ENCODE data around the gene NETO1.

NETO1 gene

DNA sequence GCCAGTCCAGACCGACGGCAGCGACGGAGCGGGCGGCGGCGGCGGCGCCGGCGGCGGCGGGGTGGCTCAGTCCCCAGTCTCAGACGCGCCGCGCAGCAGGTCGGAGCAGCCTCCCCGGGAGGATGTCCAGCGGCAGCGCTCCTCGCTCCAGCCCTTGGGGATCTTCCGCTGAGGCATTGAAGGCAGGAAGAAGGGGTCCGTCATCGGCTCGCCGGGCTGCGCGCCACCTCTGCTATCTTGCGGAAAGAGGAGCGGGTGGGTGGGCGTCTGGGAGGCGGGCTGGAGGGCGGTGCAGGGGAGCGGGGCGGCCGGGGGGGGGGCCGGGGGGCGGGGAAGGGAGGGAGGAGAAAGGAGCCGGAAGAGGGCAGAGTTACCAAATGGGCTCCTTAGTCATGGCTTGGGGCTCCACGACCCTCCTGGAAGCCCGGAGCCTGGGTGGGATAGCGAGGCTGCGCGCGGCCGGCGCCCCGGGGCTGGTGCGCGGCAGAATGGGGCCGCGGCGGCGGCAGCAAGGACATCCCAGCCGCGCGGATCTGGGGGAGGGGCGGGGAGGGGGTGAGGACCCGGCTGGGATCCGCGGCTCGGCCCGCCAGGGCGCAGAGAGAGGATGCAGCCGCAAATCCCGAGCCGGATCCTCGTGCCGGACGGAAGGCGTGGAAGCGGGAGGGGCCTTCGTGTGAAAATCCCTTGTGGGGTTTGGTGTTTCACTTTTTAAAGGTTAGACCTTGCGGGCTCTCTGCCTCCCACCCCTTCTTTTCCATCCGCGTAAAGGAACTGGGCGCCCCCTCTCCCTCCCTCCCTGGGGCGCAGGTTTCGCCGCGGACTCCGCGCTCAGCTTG, at the start of gene NETO1:
Gene NETO1 (minus strand): TSS at position 242 of the 839 bp plus-strand sequence. CDS start 696 bp downstream, outside the sequence.
- DNase-seq (ENCODE audit: low read depth in 2 of 3, low spot score in 2 of 3), result no peak

- DNase-seq (ENCODE audit: low read depth in 2 of 3, low spot score in 2 of 3), result no peak
These were observed 42.3 kb upstream of the NETO1 start for GRCh38 chr18:72910045-72910444.

DNA sequence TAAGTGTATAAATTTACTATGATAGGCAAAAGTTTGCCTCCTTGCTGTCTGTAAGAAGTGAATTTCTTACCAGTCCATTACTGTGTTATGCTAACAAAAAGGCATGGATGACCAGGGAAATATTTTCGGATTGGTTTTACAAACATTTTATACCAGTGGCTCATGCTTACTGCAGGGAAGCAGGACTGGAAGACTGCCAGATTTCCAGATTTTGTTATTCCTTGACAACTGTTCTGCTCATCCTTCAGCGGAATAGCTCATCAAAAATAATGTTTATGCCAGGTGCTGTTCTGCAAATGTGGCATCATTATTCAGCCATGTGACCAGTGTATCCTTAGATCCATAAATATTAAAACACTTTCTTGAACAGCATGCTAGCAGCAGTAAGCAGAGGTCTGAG, 40.4 kb upstream of the NETO1 start:
- DNase-seq (ENCODE audit: low read depth in 2 of 3, low spot score in 2 of 3), result no peak

- DNase-seq (ENCODE audit: low read depth in 2 of 3, low spot score in 2 of 3), result no peak
These were observed 35.2 kb upstream of the NETO1 start for GRCh38 chr18:72903033-72903432.

- DNase-seq (ENCODE audit: low read depth in 2 of 3, low spot score in 2 of 3), result no peak
These were observed 31.6 kb upstream of the NETO1 start for GRCh38 chr18:72899338-72899737.

- no peak for DNase-seq (ENCODE audit: low read depth in 2 of 3, low spot score in 2 of 3)
These were observed 31.1 kb upstream of the NETO1 start for GRCh38 chr18:72898870-72899269.

- DNase-seq (ENCODE audit: low read depth in 2 of 3, low spot score in 2 of 3), result no peak
These were observed 27.8 kb upstream of the NETO1 start for GRCh38 chr18:72895548-72895947.

DNA sequence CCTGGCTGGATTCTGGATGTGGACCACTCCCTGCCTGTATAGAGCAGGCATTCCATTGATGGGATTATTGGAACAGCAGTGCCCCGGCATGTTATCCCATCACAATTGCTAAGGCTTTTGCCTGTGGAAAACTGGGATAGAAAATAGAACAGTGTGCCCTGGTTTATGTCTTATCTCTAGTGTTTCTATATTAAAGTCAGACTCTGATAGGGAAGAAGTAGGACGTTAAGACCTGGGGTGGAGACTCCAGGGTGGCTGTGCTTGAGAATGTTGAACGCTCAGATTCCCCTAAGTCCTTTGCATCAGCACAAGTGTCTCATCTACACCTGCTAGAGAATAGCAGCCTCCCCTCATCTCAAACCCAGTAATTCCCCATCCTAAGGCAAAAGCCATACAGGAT, 10.8 kb upstream of the NETO1 start:
- DNase-seq (ENCODE audit: low read depth in 2 of 3, low spot score in 2 of 3), result no peak

- DNase-seq (ENCODE audit: low read depth in 2 of 3, low spot score in 2 of 3), result no peak
These were observed 10.4 kb upstream of the NETO1 start for GRCh38 chr18:72878143-72878542.

DNA sequence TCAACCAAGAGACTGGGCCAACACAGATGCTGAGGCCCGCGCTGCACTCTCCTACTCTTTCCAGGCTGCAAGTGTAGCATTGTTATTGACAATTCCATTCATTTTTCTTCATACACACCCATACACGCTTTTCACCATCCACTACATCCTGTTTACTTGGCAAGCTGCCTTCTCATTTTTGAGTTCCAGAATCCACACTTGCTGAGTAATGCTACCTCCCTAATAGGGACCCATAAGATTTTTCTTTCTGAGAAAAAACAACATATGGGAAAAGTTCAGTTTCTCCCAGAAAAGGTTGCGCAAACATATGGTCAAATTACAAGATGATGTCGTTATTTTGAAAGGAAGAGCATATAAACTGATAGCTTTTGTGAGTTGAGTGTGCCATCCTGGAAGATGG, 3.3 kb upstream of the NETO1 start:
- DNase-seq (ENCODE audit: low read depth in 2 of 3, low spot score in 2 of 3), result no peak

- DNase-seq (ENCODE audit: low read depth in 2 of 3, low spot score in 2 of 3), result no peak
These were observed 1.7 kb upstream of the NETO1 start for GRCh38 chr18:72869226-72870185.

DNA sequence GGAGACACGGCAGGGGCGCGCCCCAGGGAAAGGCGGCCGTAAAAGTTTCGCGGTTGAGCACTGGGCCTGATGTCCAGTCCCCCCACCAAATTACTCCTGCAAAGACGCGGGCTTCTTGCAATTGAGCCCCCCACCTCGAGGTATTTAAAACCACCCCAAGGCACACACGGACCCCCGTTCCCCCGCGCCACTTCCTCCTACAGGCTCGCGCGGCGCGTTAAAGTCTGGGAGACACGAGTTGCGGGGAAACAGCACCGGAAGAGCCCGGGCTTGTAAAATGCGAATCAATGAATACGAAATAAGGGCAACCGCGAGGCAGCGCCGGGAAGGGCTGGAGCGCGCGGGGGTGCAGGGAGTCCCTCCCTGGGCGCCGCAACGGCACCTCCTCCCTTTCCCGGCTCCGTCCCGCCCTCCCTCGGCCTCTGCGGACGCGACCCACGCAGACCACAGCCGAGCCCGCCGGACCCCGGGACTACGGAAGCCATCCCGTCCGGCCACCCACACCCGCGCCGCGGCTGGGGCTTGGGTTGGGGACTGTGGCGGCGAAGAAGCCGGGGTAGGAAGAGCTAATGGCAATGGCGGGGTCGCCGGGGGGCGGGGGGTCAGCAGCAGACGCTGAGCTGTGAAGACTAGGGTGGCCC, 918 bp upstream of the NETO1 start:
- DNase-seq (ENCODE audit: low read depth in 2 of 3, low spot score in 2 of 3), result no peak

GRCh38 chr18:72866901-72867745, 664 bp downstream of the NETO1 start:
- no peak for DNase-seq (ENCODE audit: low read depth in 2 of 3, low spot score in 2 of 3)

DNA sequence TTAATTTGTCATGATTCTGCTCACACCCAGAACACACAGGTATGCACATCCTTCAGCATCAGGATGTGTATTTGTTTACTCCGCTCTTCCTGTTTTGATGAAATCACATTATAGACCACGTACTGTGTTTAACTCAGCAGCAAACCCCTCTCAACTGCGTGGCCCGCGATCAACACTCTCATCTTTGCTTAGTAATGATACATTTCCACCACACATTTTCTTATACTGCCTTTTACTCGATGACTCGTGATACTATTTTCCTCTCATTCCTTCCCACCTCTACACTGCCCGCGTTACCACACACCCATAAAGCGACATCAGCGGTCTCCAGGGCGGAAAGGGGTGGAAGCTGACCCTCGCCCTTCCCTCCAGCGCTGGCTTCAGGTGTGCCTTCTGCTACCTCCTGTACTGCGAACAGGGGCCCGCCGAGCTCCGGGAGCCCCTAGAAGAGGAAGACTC, 1.3 kb downstream of the NETO1 start:
- DNase-seq (ENCODE audit: low read depth in 2 of 3, low spot score in 2 of 3), result no peak

DNA sequence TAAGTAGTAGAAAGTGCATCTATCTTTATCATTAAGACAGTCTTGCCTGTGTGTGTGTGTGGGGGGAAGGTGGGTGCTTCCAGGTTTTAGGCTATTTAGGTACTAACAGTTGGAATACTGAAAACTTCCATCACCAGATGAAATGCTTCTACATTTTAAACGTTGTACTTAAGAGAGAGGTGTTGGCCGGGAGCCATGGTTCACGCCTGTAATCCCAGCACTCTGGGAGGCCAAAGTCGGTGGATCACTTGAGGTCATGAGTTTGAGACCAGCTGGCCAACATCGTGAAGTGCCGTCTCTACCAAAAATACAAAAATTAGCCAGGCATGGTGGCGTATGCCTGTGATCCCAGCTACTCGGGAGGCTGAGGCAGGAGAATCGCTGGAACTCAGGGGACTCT, 4.0 kb downstream of the NETO1 start:
- DNase-seq (ENCODE audit: low read depth in 2 of 3, low spot score in 2 of 3), result no peak

GRCh38 chr18:72859088-72859487, 8.7 kb downstream of the NETO1 start:
- no peak for DNase-seq (ENCODE audit: low read depth in 2 of 3, low spot score in 2 of 3)

GRCh38 chr18:72849671-72850070, 18.1 kb downstream of the NETO1 start:
- no peak for DNase-seq (ENCODE audit: low read depth in 2 of 3, low spot score in 2 of 3)

GRCh38 chr18:72848503-72849237, 19.1 kb downstream of the NETO1 start:
- DNase-seq (ENCODE audit: low read depth in 2 of 3, low spot score in 2 of 3), result no peak

GRCh38 chr18:72847771-72848170, 20.0 kb downstream of the NETO1 start:
- DNase-seq (ENCODE audit: low read depth in 2 of 3, low spot score in 2 of 3), result no peak

Measured in activated CD8-positive, alpha-beta memory T cell treated with anti-CD3 and anti-CD28 coated beads for 48 hours (primary cell).